ENCODE results near the gene FAM107B. TPM values are rescaled to one million over a fixed set of nuclear protein-coding genes. Genes with fewer than 3 reads are reported as not detected.
"Not testable (repeated sequence)": the region's sequence is repeated elsewhere in the genome, so short reads cannot be mapped to it uniquely, and the experiment has no call there.

Gene FAM107B
- polyA plus RNA-seq, 5 donors = 56.0 to 102 (median 87.1) TPM

- no peak for DNase-seq
Measured at GRCh38 chr10:14665865-14666857, 108.5 kb downstream of the FAM107B start.

- DNase-seq = no peak
Measured at GRCh38 chr10:14665304-14665703, 109.4 kb downstream of the FAM107B start.

- no peak for DNase-seq
Measured at GRCh38 chr10:14664345-14664744, 110.4 kb downstream of the FAM107B start.

GRCh38 chr10:14661818-14662217 is 112.9 kb downstream of the FAM107B start:
- DNase-seq = no peak

- DNase-seq = no peak
Measured at GRCh38 chr10:14660831-14661230, 113.9 kb downstream of the FAM107B start.

- no peak for DNase-seq
Measured at GRCh38 chr10:14659626-14660196, 115.0 kb downstream of the FAM107B start.

- DNase-seq = not testable (repeated sequence)
Measured at GRCh38 chr10:14659137-14659536, 115.6 kb downstream of the FAM107B start.

GRCh38 chr10:14658331-14659127 is 116.2 kb downstream of the FAM107B start:
- DNase-seq = no peak

- DNase-seq = no peak
Measured at GRCh38 chr10:14656052-14656730, 118.5 kb downstream of the FAM107B start.

- no peak for DNase-seq
Measured at GRCh38 chr10:14654821-14655382, 119.8 kb downstream of the FAM107B start.

- DNase-seq = peak; percentile 49 to 63
Measured at GRCh38 chr10:14653271-14654161, 121.2 kb downstream of the FAM107B start.

- no peak for DNase-seq
Measured at GRCh38 chr10:14652816-14653215, 121.9 kb downstream of the FAM107B start.

- no peak for DNase-seq
Measured at GRCh38 chr10:14652067-14652466, 122.6 kb downstream of the FAM107B start.

- no peak for DNase-seq
Measured at GRCh38 chr10:14649739-14650138, 125.0 kb downstream of the FAM107B start.

GRCh38 chr10:14648946-14649345 is 125.8 kb downstream of the FAM107B start:
- no peak for DNase-seq

- peak; percentile 80 to 85 for DNase-seq
Measured at GRCh38 chr10:14648005-14648765, 126.5 kb downstream of the FAM107B start.

GRCh38 chr10:14645239-14645960 is 129.3 kb downstream of the FAM107B start:
- no peak for DNase-seq

GRCh38 chr10:14639637-14640036 is 135.1 kb downstream of the FAM107B start:
- no peak for DNase-seq

All from right lung (tissue), 5 donors.